Lung (tissue), 12 donors: ENCODE measurements around the gene TMEM164. TPM values are rescaled to one million over a fixed set of nuclear protein-coding genes. Genes with fewer than 3 reads are reported as not detected.
A peak's percentile ranks its signal among the peaks of the same experiment; 100 is the strongest.

Experiments
- ATAC-seq: fragments of 200-7000 bp; cut with Tn5 transposase; one replicate; pipeline ENCODE4 v1.9.1; 2020; ENCODE audit warnings: moderate number of reproducible peaks; ENCODE audit not compliant: insufficient read depth, low FRiP score
- DNase-seq, 3 donors: peaks; one replicate each; pipeline ENCODE4 v3.0.0-alpha.2; 2013 to 2017
- H3K27ac ChIP-seq, 2 donors: one replicate each; pipeline ENCODE4 v1.5.1; 2013; ENCODE audit warnings: mild to moderate bottlenecking in 2 of 2, moderate library complexity in 2 of 2, control low read depth in 1 of 2, inconsistent platforms in 1 of 2, low read depth in 1 of 2, low read length in 1 of 2
- H3K27me3 ChIP-seq, 3 donors: one replicate each; pipeline ENCODE4 v1.5.1; 2013; ENCODE audit warnings: low read length in 2 of 3; ENCODE audit not compliant: control insufficient read depth in 3 of 3, insufficient read depth in 3 of 3
- H3K36me3 ChIP-seq, 4 donors: one replicate each; pipeline ENCODE4 v1.5.1; 2013; ENCODE audit warnings: low read length in 4 of 4, mild to moderate bottlenecking in 1 of 4, moderate library complexity in 1 of 4; ENCODE audit not compliant: control insufficient read depth in 4 of 4, insufficient read depth in 4 of 4
- H3K4me1 ChIP-seq, 5 donors: one replicate each; pipeline ENCODE4 v1.5.1; 2013; ENCODE audit warnings: low read length in 5 of 5, mild to moderate bottlenecking in 2 of 5, moderate library complexity in 1 of 5; ENCODE audit not compliant: control insufficient read depth in 5 of 5, insufficient read depth in 5 of 5
- H3K4me3 ChIP-seq: one replicate; pipeline ENCODE4 v1.5.1; 2013; ENCODE audit warnings: mild to moderate bottlenecking, control low read depth, moderate library complexity
- H3K9ac ChIP-seq, 2 donors: one replicate each; pipeline ENCODE4 v1.5.1; 2013; ENCODE audit warnings: low read length in 2 of 2, control low read depth in 1 of 2; ENCODE audit not compliant: insufficient read depth in 1 of 2
- H3K9me3 ChIP-seq, 4 donors: one replicate each; pipeline ENCODE4 v1.5.1; 2013; ENCODE audit warnings: low read length in 3 of 4, mild to moderate bottlenecking in 1 of 4, moderate library complexity in 1 of 4; ENCODE audit not compliant: control insufficient read depth in 4 of 4, insufficient read depth in 3 of 4
- WGBS, 2 donors: extraction: QIAGEN DNeasy Blood & Tissue Kit; methylation state at CpG; one replicate each; pipeline ENCODE4 v1.1.7; 2013; 5-methylcytosine and 5-hydroxymethylcytosine counted together
- polyA plus RNA-seq, 2 donors: library from polyadenylated mRNA; stranded (reverse); fragments of 200-250 nt; gene quantifications; one replicate each; pipeline ENCODE4 v1.2.1, GENCODE V29; 2013
- total RNA-seq, 2 donors: library from RNA; depleted of rRNA in 1 of 2; stranded (reverse); fragments of >200 nt in 1 of 2; gene quantifications; one replicate each; pipeline ENCODE4 v1.2.1, GENCODE V29; 2014 to 2021
- TF ChIP-seq, protein P1 (sequence below): IDR thresholded peaks from 2 replicates; pipeline ENCODE4 v1.5.1; 2012; ENCODE audit warnings: mild to moderate bottlenecking; ENCODE audit errors: control extremely low read depth, extremely low read depth
- donor health status: control.
- donor health status: control.
- donor health status: Bipolar disorder and iron deficiency.
- donor health status: healthy.
- donor health status: DM: yes; HTN: yes; CAD: no.

TMEM164 gene
- total and polyA plus RNA-seq, 4 donors: 22.4 to 87.0 (median 38.0) TPM

DNA sequence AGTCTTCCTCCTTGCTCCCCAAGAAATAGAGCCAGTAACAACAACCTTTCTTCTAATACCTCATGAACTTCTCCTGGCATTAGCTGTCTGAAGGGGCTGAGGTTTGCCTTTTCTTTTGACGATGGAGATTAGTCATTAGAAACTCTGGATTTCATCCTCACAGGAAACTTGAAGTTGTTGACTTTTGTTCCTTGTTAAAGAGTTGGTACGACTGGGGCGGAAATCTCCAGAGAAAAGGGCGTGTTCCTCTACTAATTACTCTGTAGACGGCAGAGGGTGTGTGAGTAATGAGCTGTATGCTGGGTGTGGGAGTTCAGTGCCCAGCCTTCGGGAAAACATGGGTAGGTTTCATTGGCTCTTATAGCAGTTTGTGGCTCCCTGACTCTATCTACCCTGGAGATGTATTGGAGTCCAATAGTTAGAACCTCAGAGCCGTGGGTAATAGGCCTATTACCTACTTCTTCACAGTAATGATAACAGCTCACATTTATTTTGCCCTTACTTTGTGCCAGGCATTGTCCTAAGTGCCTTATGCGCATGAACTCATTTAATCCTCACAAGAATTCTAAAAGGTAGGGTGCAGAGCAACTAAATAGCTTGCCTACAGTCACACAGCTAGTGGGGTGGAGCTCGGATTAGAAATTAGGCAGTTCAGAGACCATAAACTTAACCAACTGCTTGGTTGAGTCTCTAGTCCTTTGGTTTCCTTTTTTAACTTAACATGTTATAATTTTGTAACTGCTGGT, 23.4 kb downstream of the TMEM164 start:
- 45 to 59% methylated on average over 9 of the region's 9 CpGs for WGBS, 2 donors
- H3K9me3 ChIP-seq: no peaks in the 10 kb centered on the region
- peak; percentile 83 for ATAC-seq
- peak in 1 of 3 donors; percentile 45 for DNase-seq
- peaks cover 0 to 5% (median 0%) of the 10 kb centered on the region in 4 donors for H3K36me3 ChIP-seq
- peaks cover 0 to 16% (median 0%) of the 10 kb centered on the region in 5 donors for H3K4me1 ChIP-seq
- peaks cover 0 to 40% (median 6%) of the 10 kb centered on the region in 3 donors for H3K27me3 ChIP-seq
- TF ChIP-seq, protein P1, sequence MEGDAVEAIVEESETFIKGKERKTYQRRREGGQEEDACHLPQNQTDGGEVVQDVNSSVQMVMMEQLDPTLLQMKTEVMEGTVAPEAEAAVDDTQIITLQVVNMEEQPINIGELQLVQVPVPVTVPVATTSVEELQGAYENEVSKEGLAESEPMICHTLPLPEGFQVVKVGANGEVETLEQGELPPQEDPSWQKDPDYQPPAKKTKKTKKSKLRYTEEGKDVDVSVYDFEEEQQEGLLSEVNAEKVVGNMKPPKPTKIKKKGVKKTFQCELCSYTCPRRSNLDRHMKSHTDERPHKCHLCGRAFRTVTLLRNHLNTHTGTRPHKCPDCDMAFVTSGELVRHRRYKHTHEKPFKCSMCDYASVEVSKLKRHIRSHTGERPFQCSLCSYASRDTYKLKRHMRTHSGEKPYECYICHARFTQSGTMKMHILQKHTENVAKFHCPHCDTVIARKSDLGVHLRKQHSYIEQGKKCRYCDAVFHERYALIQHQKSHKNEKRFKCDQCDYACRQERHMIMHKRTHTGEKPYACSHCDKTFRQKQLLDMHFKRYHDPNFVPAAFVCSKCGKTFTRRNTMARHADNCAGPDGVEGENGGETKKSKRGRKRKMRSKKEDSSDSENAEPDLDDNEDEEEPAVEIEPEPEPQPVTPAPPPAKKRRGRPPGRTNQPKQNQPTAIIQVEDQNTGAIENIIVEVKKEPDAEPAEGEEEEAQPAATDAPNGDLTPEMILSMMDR: no peak
- peak overlapping the region; percentile 53 to 60 for H3K27ac ChIP-seq
- H3K4me3 ChIP-seq: no peak overlapping the region
- no peak overlapping the region for H3K9ac ChIP-seq

DNA sequence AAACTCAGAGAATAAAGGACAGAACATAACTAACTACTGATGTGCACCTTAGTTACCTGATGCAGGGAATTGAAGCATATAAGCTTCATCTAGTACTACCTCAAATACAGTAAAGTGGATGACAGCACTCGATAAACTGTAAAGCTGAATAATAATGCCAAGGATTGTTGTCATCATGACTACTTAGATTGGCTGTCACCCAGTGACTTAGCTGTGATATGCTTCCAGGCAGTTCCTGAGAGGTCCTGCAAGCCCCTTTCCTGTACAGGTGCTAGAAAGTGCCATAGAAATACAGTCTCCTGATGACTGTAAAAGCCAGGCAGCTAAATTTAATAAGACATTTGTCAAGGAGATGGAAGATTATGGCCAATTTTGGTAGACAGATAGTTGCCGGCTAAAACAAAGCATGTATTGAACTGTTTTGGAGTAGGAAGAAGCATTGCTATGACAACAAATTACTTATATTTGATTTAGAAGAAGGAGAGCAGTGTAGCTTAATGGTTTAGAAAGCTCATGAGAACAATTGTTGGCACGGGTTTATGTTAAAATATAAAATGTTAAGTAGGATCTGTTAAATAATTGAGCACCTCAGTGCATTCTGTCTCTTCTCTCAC, 29.7 kb downstream of the TMEM164 start:
- H3K4me3 ChIP-seq: no peak overlapping the region
- peaks cover 0 to 7% (median 0%) of the 10 kb centered on the region in 5 donors for H3K4me1 ChIP-seq
- H3K36me3 ChIP-seq: no peaks in the 10 kb centered on the region
- peaks cover 0 to 2% (median 0%) of the 10 kb centered on the region in 4 donors for H3K9me3 ChIP-seq
- no peak for ATAC-seq
- TF ChIP-seq, protein P1: no peak
- peak overlapping the region in 1 of 2 donors; percentile 9 for H3K27ac ChIP-seq
- DNase-seq: no peak
- peaks cover 0 to 44% (median 5%) of the 10 kb centered on the region in 3 donors for H3K27me3 ChIP-seq
- 50 to 59% methylated on average over 3 of the region's 3 CpGs for WGBS, 2 donors
- H3K9ac ChIP-seq: no peak overlapping the region

DNA sequence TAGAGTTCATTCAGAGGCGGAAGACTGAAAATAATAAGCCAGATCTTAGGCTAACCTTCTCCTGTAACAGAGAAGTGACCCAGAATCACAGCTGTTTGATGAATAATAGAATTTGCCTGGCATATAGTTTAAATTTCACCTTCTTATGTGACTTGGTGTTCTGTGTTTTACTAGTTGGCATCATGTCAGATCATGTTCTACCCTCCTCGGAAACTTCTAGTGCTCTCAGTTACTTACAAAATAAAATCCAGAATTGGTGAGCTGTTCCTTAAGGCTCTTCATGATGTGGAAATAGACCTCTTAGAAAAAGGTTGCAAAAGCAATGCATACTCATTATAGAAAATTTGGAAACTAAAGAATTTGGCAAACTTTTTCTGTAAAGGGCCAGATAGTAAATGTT, 31.1 kb downstream of the TMEM164 start:
- DNase-seq: no peak
- no peaks in the 10 kb centered on the region for H3K36me3 ChIP-seq
- TF ChIP-seq, protein P1: no peak
- peaks cover 0 to 43% (median 8%) of the 10 kb centered on the region in 3 donors for H3K27me3 ChIP-seq
- H3K4me3 ChIP-seq: no peak overlapping the region
- 74 to 77% methylated on average over 2 of the region's 2 CpGs for whole genome bisulfite sequencing, 2 donors
- H3K9ac ChIP-seq: no peak overlapping the region
- peak; percentile 42 for ATAC-seq
- H3K27ac ChIP-seq: no peak overlapping the region
- peaks cover 0 to 2% (median 0%) of the 10 kb centered on the region in 4 donors for H3K9me3 ChIP-seq
- H3K4me1 ChIP-seq: peaks cover 0 to 7% (median 0%) of the 10 kb centered on the region in 5 donors
